ENCODE measurements around the gene ATP2B2.

The ATP2B2 gene

GRCh38 chr3:10411598-10412332 is 93.6 kb downstream of the ATP2B2 start:
- Histone ChIP-seq H3K4me3 (ENCODE audit: severe bottlenecking) (no peak overlapping the region), H3K9me3 (ENCODE audit: severe bottlenecking) (no peaks in the 10 kb centered on the region), H3K27me3 (ENCODE audit: insufficient read depth, poor library complexity, severe bottlenecking) (peaks cover 7% of the 10 kb centered on the region), H3K27ac (ENCODE audit: poor library complexity, severe bottlenecking) (no peak overlapping the region), H3K36me3 (ENCODE audit: low read depth) (no peaks in the 10 kb centered on the region), H3K4me1 (ENCODE audit: insufficient read depth, poor library complexity, severe bottlenecking) (no peaks in the 10 kb centered on the region)
- no peak for ATAC-seq (ENCODE audit: low read depth)
- no peak for DNase-seq (ENCODE audit: low spot score)
- no peak for TF ChIP-seq CTCF (IDR thresholded peaks at IDR 0.05; ENCODE audit: poor library complexity, severe bottlenecking)

GRCh38 chr3:10410383-10411002 is 94.9 kb downstream of the ATP2B2 start:
- Histone ChIP-seq H3K4me3 (ENCODE audit: severe bottlenecking) (no peak overlapping the region), H3K4me1 (ENCODE audit: insufficient read depth, poor library complexity, severe bottlenecking) (no peaks in the 10 kb centered on the region), H3K36me3 (ENCODE audit: low read depth) (no peaks in the 10 kb centered on the region), H3K27me3 (ENCODE audit: insufficient read depth, poor library complexity, severe bottlenecking) (peaks cover 4% of the 10 kb centered on the region), H3K9me3 (ENCODE audit: severe bottlenecking) (no peaks in the 10 kb centered on the region), H3K27ac (ENCODE audit: poor library complexity, severe bottlenecking) (no peak overlapping the region)
- ATAC-seq (ENCODE audit: low read depth) (no peak), DNase-seq (ENCODE audit: low spot score) (no peak)
- TF ChIP-seq CTCF (IDR thresholded peaks at IDR 0.05; ENCODE audit: poor library complexity, severe bottlenecking): no peak

- TF ChIP-seq CTCF (IDR thresholded peaks at IDR 0.05; ENCODE audit: poor library complexity, severe bottlenecking): no peak
- Histone ChIP-seq H3K27ac (ENCODE audit: poor library complexity, severe bottlenecking) (no peak overlapping the region), H3K4me3 (ENCODE audit: severe bottlenecking) (no peak overlapping the region), H3K4me1 (ENCODE audit: insufficient read depth, poor library complexity, severe bottlenecking) (no peaks in the 10 kb centered on the region), H3K36me3 (ENCODE audit: low read depth) (no peaks in the 10 kb centered on the region), H3K9me3 (ENCODE audit: severe bottlenecking) (no peaks in the 10 kb centered on the region), H3K27me3 (ENCODE audit: insufficient read depth, poor library complexity, severe bottlenecking) (no peaks in the 10 kb centered on the region)
- DNase-seq (ENCODE audit: low spot score) (no peak), ATAC-seq (ENCODE audit: low read depth) (no peak)
Measured at GRCh38 chr3:10408680-10409079, 96.7 kb downstream of the ATP2B2 start.

- no peak overlapping the region for H3K27ac ChIP-seq (ENCODE audit: poor library complexity, severe bottlenecking)
- DNase-seq (ENCODE audit: low spot score): no peak
- no peak for ATAC-seq (ENCODE audit: low read depth)
- H3K27me3 ChIP-seq (ENCODE audit: insufficient read depth, poor library complexity, severe bottlenecking): no peaks in the 10 kb centered on the region
- no peaks in the 10 kb centered on the region for H3K9me3 ChIP-seq (ENCODE audit: severe bottlenecking)
- no peak overlapping the region for H3K4me3 ChIP-seq (ENCODE audit: severe bottlenecking)
- H3K4me1 ChIP-seq (ENCODE audit: insufficient read depth, poor library complexity, severe bottlenecking): no peaks in the 10 kb centered on the region
- H3K36me3 ChIP-seq (ENCODE audit: low read depth): no peaks in the 10 kb centered on the region
- TF ChIP-seq CTCF (IDR thresholded peaks at IDR 0.05; ENCODE audit: poor library complexity, severe bottlenecking): no peak
Measured at GRCh38 chr3:10407361-10407760, 98.0 kb downstream of the ATP2B2 start.

- Histone ChIP-seq H3K27ac (ENCODE audit: poor library complexity, severe bottlenecking) (no peak overlapping the region), H3K36me3 (ENCODE audit: low read depth) (no peaks in the 10 kb centered on the region)
Measured at GRCh38 chr3:10406414-10406813, 99.0 kb downstream of the ATP2B2 start.

More at GRCh38 chr3:10406414-10406813, 99.0 kb downstream of the ATP2B2 start:
- DNase-seq (ENCODE audit: low spot score): no peak
- Histone ChIP-seq H3K4me1 (ENCODE audit: insufficient read depth, poor library complexity, severe bottlenecking) (no peaks in the 10 kb centered on the region), H3K27me3 (ENCODE audit: insufficient read depth, poor library complexity, severe bottlenecking) (no peaks in the 10 kb centered on the region), H3K9me3 (ENCODE audit: severe bottlenecking) (no peaks in the 10 kb centered on the region), H3K4me3 (ENCODE audit: severe bottlenecking) (no peak overlapping the region)
- ATAC-seq (ENCODE audit: low read depth): no peak
- no peak for TF ChIP-seq CTCF (IDR thresholded peaks at IDR 0.05; ENCODE audit: poor library complexity, severe bottlenecking)

Data from RWPE2 (cell line).